NCI-H2029 treated with DMSO at 0.1 percent for 48 hours (cell line): ENCODE measurements around the gene EPC2.
"Not testable (repeated sequence)": the region's sequence is repeated elsewhere in the genome, so short reads cannot be mapped to it uniquely, and the experiment has no call there.

Experiments used
- DNase-seq: peaks from one replicate; lab custom pipeline; 2025; lab: John Stamatoyannopoulos, UW

Gene EPC2

GRCh38 chr2:148721991-148722777, 77.6 kb downstream of the EPC2 start:
- DNase-seq = no peak

GRCh38 chr2:148725564-148725963, 81.0 kb downstream of the EPC2 start:
- no peak for DNase-seq

GRCh38 chr2:148726228-148726627, 81.7 kb downstream of the EPC2 start:
- no peak for DNase-seq

- no peak for DNase-seq
Observed at GRCh38 chr2:148730085-148730484, 85.5 kb downstream of the EPC2 start.

- DNase-seq = no peak
Observed at GRCh38 chr2:148737742-148738141, 93.2 kb downstream of the EPC2 start.

- DNase-seq = no peak
Observed at GRCh38 chr2:148739454-148740105, 95.0 kb downstream of the EPC2 start.

- no peak for DNase-seq
Observed at GRCh38 chr2:148742373-148742772, 97.8 kb downstream of the EPC2 start.

GRCh38 chr2:148745151-148745851, 100.8 kb downstream of the EPC2 start:
- no peak for DNase-seq

GRCh38 chr2:148746973-148747372, 102.4 kb downstream of the EPC2 start:
- no peak for DNase-seq

GRCh38 chr2:148751907-148752306, 107.4 kb downstream of the EPC2 start:
- no peak for DNase-seq

GRCh38 chr2:148752977-148753376, 108.4 kb downstream of the EPC2 start:
- no peak for DNase-seq

GRCh38 chr2:148754864-148755263, 110.3 kb downstream of the EPC2 start:
- no peak for DNase-seq

- no peak for DNase-seq
Observed at GRCh38 chr2:148756292-148756975, 111.9 kb downstream of the EPC2 start.

GRCh38 chr2:148764815-148765214, 120.3 kb downstream of the EPC2 start:
- no peak for DNase-seq

GRCh38 chr2:148770047-148770446, 125.5 kb downstream of the EPC2 start:
- no peak for DNase-seq

GRCh38 chr2:148781544-148781943, 137.0 kb downstream of the EPC2 start:
- DNase-seq = no peak

GRCh38 chr2:148789059-148789458, 144.5 kb downstream of the EPC2 start:
- DNase-seq = no peak

GRCh38 chr2:148790172-148790571, 145.6 kb downstream of the EPC2 start:
- not testable (repeated sequence) for DNase-seq

GRCh38 chr2:148794558-148794957, 150.0 kb downstream of the EPC2 start:
- no peak for DNase-seq

- DNase-seq = no peak
Observed at GRCh38 chr2:148796735-148797512, 152.4 kb downstream of the EPC2 start.

- DNase-seq = no peak
Observed at GRCh38 chr2:148802448-148803220, 158.1 kb downstream of the EPC2 start.
